ENCODE results near the gene SLC9A8.

- TF ChIP-seq CTCF (IDR thresholded peaks at IDR 0.05) (no peak), ZFX (IDR thresholded peaks at IDR 0.05; ENCODE audit: borderline replicate concordance) (no peak)
Observed at GRCh38 chr20:49856904-49857303, 44.3 kb downstream of the SLC9A8 start.
